ENCODE results near the gene RUFY3. TPM values are rescaled to one million over a fixed set of nuclear protein-coding genes. Genes with fewer than 3 reads are reported as not detected.

Gene RUFY3
- total and polyA plus RNA-seq, 9 of the 15 experiments (the other 6 are each of a cell fraction or from before 2014, with no cell fraction given), result 4.2 to 31.1 (median 21.5) TPM

DNA sequence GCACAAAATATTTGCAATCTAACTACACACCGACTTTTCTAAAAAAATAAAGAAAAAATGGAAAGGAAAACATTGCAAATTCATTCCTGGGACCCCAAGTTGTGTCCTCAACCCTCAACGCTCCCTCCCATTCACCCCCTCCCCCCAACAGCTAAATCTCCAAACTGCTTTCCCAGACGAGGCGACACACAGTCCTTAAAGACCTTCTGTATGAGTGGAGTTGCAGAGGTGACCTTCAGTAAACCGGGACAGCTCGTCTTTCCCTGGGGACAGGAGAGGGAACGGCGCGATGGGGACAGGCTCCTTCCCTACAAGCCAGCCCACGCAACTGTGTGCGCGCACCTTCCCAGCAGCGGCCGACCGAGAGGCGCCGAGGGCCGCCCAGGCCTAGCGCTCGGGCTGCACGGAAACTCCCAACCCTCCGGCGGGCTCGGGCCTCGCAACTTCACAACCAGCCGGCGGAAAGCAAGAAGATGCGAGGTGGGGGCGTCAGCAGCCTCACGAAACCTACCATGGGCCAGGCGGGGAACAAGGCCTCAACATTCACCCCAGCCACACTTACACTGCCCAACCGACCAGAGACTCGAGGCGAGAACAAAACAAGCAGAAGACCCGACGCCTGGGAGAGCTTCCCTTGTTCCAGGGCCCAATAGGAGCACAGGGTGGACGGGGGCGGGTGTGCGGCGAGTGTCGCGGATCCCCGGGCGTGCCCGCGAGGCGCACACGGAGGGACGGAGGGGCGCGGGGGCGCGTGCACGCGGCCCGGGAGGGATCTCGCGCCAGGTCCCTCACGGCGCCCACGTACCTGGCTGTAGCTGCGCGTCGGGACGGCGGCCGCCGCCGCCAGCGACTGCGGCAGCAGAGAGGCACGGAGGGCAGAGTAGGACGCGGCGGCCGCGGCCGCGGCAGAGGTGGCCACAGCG lies 117.2 kb downstream of the RUFY3 start (continued):
- TF ChIP-seq, protein P1, sequence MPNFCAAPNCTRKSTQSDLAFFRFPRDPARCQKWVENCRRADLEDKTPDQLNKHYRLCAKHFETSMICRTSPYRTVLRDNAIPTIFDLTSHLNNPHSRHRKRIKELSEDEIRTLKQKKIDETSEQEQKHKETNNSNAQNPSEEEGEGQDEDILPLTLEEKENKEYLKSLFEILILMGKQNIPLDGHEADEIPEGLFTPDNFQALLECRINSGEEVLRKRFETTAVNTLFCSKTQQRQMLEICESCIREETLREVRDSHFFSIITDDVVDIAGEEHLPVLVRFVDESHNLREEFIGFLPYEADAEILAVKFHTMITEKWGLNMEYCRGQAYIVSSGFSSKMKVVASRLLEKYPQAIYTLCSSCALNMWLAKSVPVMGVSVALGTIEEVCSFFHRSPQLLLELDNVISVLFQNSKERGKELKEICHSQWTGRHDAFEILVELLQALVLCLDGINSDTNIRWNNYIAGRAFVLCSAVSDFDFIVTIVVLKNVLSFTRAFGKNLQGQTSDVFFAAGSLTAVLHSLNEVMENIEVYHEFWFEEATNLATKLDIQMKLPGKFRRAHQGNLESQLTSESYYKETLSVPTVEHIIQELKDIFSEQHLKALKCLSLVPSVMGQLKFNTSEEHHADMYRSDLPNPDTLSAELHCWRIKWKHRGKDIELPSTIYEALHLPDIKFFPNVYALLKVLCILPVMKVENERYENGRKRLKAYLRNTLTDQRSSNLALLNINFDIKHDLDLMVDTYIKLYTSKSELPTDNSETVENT (CRISPR knock-in tag; IDR thresholded peaks at IDR 0.05), result no peak
- TF ChIP-seq ZC3H4 (CRISPR knock-in tag; IDR thresholded peaks at IDR 0.05; ENCODE audit: borderline replicate concordance) (peak; percentile 86; the same call in 1 of the 2 replicates), CREB1 (IDR thresholded peaks at IDR 0.05) (peak; percentile 30; the same call in 1 of the 2 replicates), CREB1 (CRISPR knock-in tag; IDR thresholded peaks at IDR 0.05) (0 out of 2 replicates have a peak, but pooled peaks have one; percentile 42)
- TF ChIP-seq, protein P2, sequence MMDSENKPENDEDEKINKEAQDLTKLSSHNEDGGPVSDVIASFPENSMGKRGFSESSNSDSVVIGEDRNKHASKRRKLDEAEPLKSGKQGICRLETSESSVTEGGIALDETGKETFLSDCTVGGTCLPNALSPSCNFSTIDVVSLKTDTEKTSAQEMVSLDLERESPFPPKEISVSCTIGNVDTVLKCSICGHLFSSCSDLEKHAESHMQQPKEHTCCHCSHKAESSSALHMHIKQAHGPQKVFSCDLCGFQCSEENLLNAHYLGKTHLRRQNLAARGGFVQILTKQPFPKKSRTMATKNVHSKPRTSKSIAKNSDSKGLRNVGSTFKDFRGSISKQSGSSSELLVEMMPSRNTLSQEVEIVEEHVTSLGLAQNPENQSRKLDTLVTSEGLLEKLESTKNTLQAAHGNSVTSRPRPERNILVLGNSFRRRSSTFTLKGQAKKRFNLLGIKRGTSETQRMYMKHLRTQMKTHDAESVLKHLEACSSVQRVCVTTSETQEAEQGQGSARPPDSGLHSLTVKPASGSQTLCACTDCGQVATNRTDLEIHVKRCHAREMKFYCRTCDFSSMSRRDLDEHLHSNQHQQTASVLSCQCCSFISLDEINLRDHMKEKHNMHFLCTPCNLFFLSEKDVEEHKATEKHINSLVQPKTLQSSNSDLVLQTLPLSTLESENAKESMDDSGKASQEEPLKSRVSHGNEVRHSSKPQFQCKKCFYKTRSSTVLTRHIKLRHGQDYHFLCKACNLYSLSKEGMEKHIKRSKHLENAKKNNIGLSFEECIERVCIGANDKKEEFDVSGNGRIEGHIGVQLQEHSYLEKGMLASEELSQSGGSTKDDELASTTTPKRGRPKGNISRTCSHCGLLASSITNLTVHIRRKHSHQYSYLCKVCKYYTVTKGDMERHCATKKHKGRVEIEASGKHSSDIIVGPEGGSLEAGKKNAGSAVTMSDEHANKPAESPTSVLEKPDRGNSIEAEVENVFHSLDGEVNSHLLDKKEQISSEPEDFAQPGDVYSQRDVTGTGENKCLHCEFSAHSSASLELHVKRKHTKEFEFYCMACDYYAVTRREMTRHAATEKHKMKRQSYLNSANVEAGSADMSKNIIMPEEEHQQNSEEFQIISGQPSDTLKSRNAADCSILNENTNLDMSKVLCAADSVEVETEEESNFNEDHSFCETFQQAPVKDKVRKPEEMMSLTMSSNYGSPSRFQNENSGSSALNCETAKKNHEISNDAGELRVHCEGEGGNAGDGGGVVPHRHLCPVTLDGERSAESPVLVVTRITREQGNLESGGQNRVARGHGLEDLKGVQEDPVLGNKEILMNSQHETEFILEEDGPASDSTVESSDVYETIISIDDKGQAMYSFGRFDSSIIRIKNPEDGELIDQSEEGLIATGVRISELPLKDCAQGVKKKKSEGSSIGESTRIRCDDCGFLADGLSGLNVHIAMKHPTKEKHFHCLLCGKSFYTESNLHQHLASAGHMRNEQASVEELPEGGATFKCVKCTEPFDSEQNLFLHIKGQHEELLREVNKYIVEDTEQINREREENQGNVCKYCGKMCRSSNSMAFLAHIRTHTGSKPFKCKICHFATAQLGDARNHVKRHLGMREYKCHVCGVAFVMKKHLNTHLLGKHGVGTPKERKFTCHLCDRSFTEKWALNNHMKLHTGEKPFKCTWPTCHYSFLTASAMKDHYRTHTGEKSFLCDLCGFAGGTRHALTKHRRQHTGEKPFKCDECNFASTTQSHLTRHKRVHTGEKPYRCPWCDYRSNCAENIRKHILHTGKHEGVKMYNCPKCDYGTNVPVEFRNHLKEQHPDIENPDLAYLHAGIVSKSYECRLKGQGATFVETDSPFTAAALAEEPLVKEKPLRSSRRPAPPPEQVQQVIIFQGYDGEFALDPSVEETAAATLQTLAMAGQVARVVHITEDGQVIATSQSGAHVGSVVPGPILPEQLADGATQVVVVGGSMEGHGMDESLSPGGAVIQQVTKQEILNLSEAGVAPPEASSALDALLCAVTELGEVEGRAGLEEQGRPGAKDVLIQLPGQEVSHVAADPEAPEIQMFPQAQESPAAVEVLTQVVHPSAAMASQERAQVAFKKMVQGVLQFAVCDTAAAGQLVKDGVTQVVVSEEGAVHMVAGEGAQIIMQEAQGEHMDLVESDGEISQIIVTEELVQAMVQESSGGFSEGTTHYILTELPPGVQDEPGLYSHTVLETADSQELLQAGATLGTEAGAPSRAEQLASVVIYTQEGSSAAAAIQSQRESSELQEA (IDR thresholded peaks at IDR 0.05; ENCODE audit: low read depth), result no peak

Measured in K562 (cell line).